Neural cell (in vitro differentiated cells): ENCODE measurements around the gene RPL19. TPM values are rescaled to one million over a fixed set of nuclear protein-coding genes. Genes with fewer than 3 reads are reported as not detected.

Source experiments
- H2AFZ ChIP-seq: fragments of 200-600, 300-800 bp; sonication (generic), shearing (Covaris generic); 2 replicates; pipeline ENCODE4 v1.6.0; 2014; ENCODE audit warnings: low read depth, mild to moderate bottlenecking, antibody characterized with exemption, low read length, moderate library complexity
- H3F3A ChIP-seq: fragments of 200-600 bp; shearing (Covaris generic); 2 replicates; pipeline ENCODE4 v1.6.1; 2016; ENCODE audit warnings: mild to moderate bottlenecking, moderate library complexity, mixed read lengths, antibody characterized with exemption, low read length; ENCODE audit not compliant: insufficient read depth, poor library complexity, severe bottlenecking
- H3K27ac ChIP-seq: fragments of 200-600, 300-800 bp; sonication (generic), shearing (Covaris generic); 2 replicates; pipeline ENCODE4 v1.5.1; 2014; ENCODE audit warnings: mild to moderate bottlenecking, low read length, moderate library complexity
- H3K27me3 ChIP-seq: fragments of 300-800, 200-600 bp; sonication (generic), shearing (Covaris generic); 2 replicates; pipeline ENCODE4 v1.6.0; 2014; ENCODE audit warnings: mild to moderate bottlenecking, low read depth, low read length, moderate library complexity; ENCODE audit not compliant: insufficient read depth
- H3K36me3 ChIP-seq: fragments of 300-800, 200-600 bp; sonication (generic), shearing (Covaris generic); 2 replicates; pipeline ENCODE4 v1.5.1; 2014; ENCODE audit warnings: mild to moderate bottlenecking, antibody characterized with exemption, low read length, moderate library complexity; ENCODE audit not compliant: insufficient read depth
- H3K4me2 ChIP-seq: fragments of 300-800, 200-600 bp; sonication (generic), shearing (Covaris generic); 2 replicates; pipeline ENCODE4 v1.6.0; 2014; ENCODE audit warnings: mild to moderate bottlenecking, low read length
- H3K4me3 ChIP-seq: fragments of 300-800, 200-600 bp; sonication (generic), shearing (Covaris generic); 2 replicates; pipeline ENCODE4 v1.5.1; 2014; ENCODE audit warnings: mild to moderate bottlenecking, low read length, moderate library complexity
- H3K79me2 ChIP-seq: fragments of 200-600 bp; shearing (Covaris generic); replicated peaks from 2 replicates; pipeline ENCODE4 v1.6.0; 2014; ENCODE audit warnings: mild to moderate bottlenecking, low read length, moderate library complexity; ENCODE audit not compliant: insufficient read depth
- H3K9ac ChIP-seq: fragments of 300-800, 200-600 bp; sonication (generic), shearing (Covaris generic); 2 replicates; pipeline ENCODE4 v1.6.1; 2016; ENCODE audit warnings: mild to moderate bottlenecking, low read length, mixed read lengths
- H3K9me2 ChIP-seq: fragments of 200-600 bp; shearing (Covaris generic); 2 replicates; pipeline ENCODE4 v1.6.1; 2016; ENCODE audit warnings: mild to moderate bottlenecking, low read length, mixed read lengths; ENCODE audit not compliant: insufficient read depth
- H3K9me3 ChIP-seq: fragments of 200-600, 300-800 bp; sonication (generic), shearing (Covaris generic); 2 replicates; pipeline ENCODE4 v1.6.1; 2016; ENCODE audit warnings: mild to moderate bottlenecking, mixed run types, low read length, moderate library complexity, mixed read lengths
- H4K20me1 ChIP-seq: fragments of 200-600 bp; shearing (Covaris generic); 2 replicates; pipeline ENCODE4 v1.6.1; 2016; ENCODE audit warnings: mild to moderate bottlenecking, mixed run types; ENCODE audit not compliant: insufficient read depth
- EP300 ChIP-seq: fragments of 450-650 bp; conservative IDR thresholded peaks from 2 replicates; pipeline ENCODE4 v1.6.1; 2014; ENCODE audit warnings: antibody characterized with exemption, mild to moderate bottlenecking, moderate library complexity; ENCODE audit not compliant: poor library complexity, severe bottlenecking
- EZH2 ChIP-seq: fragments of 200-600, 300-800 bp; shearing (Covaris generic), sonication (generic); IDR thresholded peaks from 2 replicates; pipeline ENCODE4 v1.6.1; 2014; ENCODE audit warnings: antibody characterized with exemption, low read length, borderline replicate concordance, mild to moderate bottlenecking; ENCODE audit not compliant: insufficient read depth, poor library complexity, severe bottlenecking
- MXI1 ChIP-seq: fragments of 450-650 bp; conservative IDR thresholded peaks from 2 replicates; pipeline ENCODE4 v1.6.1; 2014; ENCODE audit warnings: antibody characterized with exemption, mild to moderate bottlenecking; ENCODE audit not compliant: poor library complexity, severe bottlenecking
- POLR2AphosphoS5 ChIP-seq: IDR thresholded peaks from 2 replicates; pipeline ENCODE4 v1.6.1; 2012
- RAD21 ChIP-seq: fragments of 450-650 bp; conservative IDR thresholded peaks from 2 replicates; pipeline ENCODE4 v1.6.1; 2014; ENCODE audit warnings: antibody characterized with exemption, mild to moderate bottlenecking, moderate library complexity
- SMC3 ChIP-seq: fragments of 450-650 bp; conservative IDR thresholded peaks from 2 replicates; pipeline ENCODE4 v1.6.1; 2014; ENCODE audit warnings: antibody characterized with exemption, mild to moderate bottlenecking, moderate library complexity; ENCODE audit not compliant: poor library complexity
- TAF1 ChIP-seq: IDR thresholded peaks from 2 replicates; pipeline ENCODE4 v1.6.1; 2012; ENCODE audit warnings: low read depth
- polyA plus RNA-seq: library from polyadenylated mRNA; depleted of rRNA; stranded (reverse); fragments of >200 nt; gene quantifications from 2 replicates; pipeline ENCODE4 v1.2.3, GENCODE V29; 2014
- TF ChIP-seq, protein P1 (sequence below): fragments of 450-650 bp; IDR thresholded peaks from 2 replicates; pipeline ENCODE4 v1.5.1; 2014; ENCODE audit warnings: antibody characterized with exemption, mild to moderate bottlenecking, moderate library complexity; ENCODE audit not compliant: poor library complexity, severe bottlenecking
- TF ChIP-seq, protein P2 (sequence below): IDR thresholded peaks from 2 replicates; pipeline ENCODE4 v1.6.1; 2012; ENCODE audit warnings: borderline replicate concordance

The RPL19 gene
- polyA plus RNA-seq, 1 donor from 2014 or later: 1,623 TPM

DNA sequence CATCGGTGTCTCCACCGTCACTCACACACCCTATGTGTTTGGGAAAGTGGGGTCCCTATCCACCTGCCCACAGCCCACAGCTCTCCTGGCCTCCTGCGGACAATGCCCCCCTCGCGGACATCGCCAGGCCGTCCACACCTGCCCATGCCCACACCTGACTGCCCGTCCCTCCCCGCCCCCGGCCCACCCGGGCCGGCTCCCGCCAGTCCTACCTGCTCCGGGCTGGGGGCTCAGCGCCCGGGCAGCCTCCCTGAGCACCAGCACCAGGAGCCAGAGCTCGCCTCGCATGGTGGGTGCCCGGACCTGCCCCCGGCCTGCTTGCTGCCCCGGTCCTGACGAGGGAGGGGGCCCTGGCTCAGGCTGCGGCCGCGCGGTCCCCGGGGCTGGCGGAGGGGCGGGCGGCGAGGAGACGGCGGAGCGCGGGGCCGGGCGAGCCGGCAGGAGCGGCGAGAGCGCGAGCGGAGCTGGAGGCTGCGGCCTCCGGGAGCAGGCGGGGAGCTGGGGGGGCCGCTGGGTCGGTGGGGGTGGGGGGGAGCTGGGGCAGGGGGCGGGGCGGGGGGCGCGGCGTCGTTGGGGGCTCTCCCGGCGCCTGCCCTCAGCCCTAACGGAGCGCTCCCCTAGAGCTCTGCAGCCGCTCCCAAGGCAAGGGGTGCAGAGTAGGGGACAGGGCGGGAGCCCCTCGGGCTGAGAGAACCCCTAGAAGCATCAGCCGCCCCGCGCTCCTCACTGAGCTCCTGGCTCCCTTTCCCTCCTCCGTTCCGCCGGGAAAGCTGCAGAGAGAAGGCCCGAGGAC, 48.7 kb upstream of the RPL19 start, which contains the start of gene PLXDC1:
Gene PLXDC1, minus strand, starts transcription at position 488 of the 793 bp plus-strand sequence. Its CDS starts 200 bp downstream, at position 288.
- no peaks in the 10 kb centered on the region for H3K9me3 ChIP-seq
- peak within 1 kb of the TSS; percentile 2 for H2AFZ ChIP-seq
- no peaks in the 10 kb centered on the region for H3K9me2 ChIP-seq
- no peaks in the 10 kb centered on the region for H3F3A ChIP-seq
- peak within 1 kb of the TSS; percentile 1 for H3K27ac ChIP-seq
- TF ChIP-seq EP300 (no peak), POLR2AphosphoS5 (no peak), EZH2 (no peak), TAF1 (no peak), RAD21 (no peak), SMC3 (no peak), MXI1 (no peak)
- TF ChIP-seq, protein P1, sequence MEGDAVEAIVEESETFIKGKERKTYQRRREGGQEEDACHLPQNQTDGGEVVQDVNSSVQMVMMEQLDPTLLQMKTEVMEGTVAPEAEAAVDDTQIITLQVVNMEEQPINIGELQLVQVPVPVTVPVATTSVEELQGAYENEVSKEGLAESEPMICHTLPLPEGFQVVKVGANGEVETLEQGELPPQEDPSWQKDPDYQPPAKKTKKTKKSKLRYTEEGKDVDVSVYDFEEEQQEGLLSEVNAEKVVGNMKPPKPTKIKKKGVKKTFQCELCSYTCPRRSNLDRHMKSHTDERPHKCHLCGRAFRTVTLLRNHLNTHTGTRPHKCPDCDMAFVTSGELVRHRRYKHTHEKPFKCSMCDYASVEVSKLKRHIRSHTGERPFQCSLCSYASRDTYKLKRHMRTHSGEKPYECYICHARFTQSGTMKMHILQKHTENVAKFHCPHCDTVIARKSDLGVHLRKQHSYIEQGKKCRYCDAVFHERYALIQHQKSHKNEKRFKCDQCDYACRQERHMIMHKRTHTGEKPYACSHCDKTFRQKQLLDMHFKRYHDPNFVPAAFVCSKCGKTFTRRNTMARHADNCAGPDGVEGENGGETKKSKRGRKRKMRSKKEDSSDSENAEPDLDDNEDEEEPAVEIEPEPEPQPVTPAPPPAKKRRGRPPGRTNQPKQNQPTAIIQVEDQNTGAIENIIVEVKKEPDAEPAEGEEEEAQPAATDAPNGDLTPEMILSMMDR: no peak
- TF ChIP-seq, protein P2, sequence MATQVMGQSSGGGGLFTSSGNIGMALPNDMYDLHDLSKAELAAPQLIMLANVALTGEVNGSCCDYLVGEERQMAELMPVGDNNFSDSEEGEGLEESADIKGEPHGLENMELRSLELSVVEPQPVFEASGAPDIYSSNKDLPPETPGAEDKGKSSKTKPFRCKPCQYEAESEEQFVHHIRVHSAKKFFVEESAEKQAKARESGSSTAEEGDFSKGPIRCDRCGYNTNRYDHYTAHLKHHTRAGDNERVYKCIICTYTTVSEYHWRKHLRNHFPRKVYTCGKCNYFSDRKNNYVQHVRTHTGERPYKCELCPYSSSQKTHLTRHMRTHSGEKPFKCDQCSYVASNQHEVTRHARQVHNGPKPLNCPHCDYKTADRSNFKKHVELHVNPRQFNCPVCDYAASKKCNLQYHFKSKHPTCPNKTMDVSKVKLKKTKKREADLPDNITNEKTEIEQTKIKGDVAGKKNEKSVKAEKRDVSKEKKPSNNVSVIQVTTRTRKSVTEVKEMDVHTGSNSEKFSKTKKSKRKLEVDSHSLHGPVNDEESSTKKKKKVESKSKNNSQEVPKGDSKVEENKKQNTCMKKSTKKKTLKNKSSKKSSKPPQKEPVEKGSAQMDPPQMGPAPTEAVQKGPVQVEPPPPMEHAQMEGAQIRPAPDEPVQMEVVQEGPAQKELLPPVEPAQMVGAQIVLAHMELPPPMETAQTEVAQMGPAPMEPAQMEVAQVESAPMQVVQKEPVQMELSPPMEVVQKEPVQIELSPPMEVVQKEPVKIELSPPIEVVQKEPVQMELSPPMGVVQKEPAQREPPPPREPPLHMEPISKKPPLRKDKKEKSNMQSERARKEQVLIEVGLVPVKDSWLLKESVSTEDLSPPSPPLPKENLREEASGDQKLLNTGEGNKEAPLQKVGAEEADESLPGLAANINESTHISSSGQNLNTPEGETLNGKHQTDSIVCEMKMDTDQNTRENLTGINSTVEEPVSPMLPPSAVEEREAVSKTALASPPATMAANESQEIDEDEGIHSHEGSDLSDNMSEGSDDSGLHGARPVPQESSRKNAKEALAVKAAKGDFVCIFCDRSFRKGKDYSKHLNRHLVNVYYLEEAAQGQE: no peak
- peak within 1 kb of the TSS; percentile 71 for H3K9ac ChIP-seq
- H4K20me1 ChIP-seq: no peaks in the 10 kb centered on the region
- H3K4me3 ChIP-seq: peak within 1 kb of the TSS; percentile 97
- H3K27me3 ChIP-seq: peaks cover 17% of the 10 kb centered on the region
- H3K4me2 ChIP-seq: peak within 1 kb of the TSS; percentile 50
- H3K36me3 ChIP-seq: no peaks in the 10 kb centered on the region
- no peaks in the 10 kb centered on the region for H3K79me2 ChIP-seq

DNA sequence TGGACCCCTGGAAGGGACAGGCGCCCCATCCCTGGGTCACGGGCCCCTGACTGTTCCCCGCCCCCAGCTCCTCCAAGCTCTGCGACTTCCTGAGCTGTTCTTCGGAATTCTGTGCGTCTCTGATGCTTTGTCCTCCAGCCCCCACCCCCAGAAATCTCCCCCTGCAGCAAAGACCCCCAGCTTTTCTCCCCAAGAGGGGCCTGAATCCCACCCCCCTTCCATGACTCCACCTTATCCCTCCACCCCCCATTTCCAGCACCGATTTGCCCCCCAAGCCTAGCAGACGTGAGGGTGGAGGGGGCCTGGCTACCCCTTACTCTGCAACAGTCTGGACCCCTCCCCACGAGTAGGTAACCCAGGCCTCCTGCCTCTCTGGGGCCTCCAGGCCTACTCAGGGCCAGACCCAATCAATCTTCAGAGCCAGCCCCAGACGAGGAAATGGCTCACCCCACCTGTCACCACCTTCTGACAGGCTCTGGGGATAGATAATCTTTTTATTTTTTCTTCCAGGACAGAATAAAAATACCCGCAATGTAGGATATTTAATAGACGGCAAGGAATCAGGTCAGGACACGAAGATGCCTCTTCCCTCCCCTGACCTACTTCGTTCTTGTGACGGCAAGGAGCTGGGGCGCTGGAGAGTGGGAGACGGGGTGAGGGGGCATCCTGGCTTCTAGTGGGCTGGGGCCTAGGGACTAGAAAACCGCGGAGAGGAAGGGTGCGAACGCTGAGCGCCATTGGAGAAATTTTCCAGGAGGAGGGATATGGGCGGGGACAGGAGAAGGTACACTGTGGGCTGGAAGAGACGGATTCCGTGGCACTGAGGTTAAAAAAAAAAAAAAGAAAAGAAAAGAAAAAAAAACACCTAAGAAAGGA, 47.9 kb upstream of the RPL19 start:
- H3K9ac ChIP-seq: peak overlapping the region; percentile 51
- H2AFZ ChIP-seq: no peak overlapping the region

More for the DNA sequence above, 47.9 kb upstream of the RPL19 start:
- H3K9me2 ChIP-seq: no peaks in the 10 kb centered on the region
- H3K4me2 ChIP-seq: peak overlapping the region; percentile 50
- H3K9me3 ChIP-seq: no peaks in the 10 kb centered on the region
- no peaks in the 10 kb centered on the region for H4K20me1 ChIP-seq
- peak overlapping the region; percentile 1 for H3K27ac ChIP-seq
- no peaks in the 10 kb centered on the region for H3K79me2 ChIP-seq
- no peaks in the 10 kb centered on the region for H3K36me3 ChIP-seq
- peak overlapping the region; percentile 97 for H3K4me3 ChIP-seq
- peaks cover 17% of the 10 kb centered on the region for H3K27me3 ChIP-seq
- TF ChIP-seq, protein P2: peak; percentile 20
- TF ChIP-seq POLR2AphosphoS5 (no peak), EP300 (no peak), EZH2 (no peak), TAF1 (peak; percentile 38)
- no peaks in the 10 kb centered on the region for H3F3A ChIP-seq
